ENCODE results near the gene UBA7. TPM values are rescaled to one million over a fixed set of nuclear protein-coding genes. Genes with fewer than 3 reads are reported as not detected.

The UBA7 gene
- total RNA-seq, 1 experiment from 2014 or later, result 1.2 TPM

DNA sequence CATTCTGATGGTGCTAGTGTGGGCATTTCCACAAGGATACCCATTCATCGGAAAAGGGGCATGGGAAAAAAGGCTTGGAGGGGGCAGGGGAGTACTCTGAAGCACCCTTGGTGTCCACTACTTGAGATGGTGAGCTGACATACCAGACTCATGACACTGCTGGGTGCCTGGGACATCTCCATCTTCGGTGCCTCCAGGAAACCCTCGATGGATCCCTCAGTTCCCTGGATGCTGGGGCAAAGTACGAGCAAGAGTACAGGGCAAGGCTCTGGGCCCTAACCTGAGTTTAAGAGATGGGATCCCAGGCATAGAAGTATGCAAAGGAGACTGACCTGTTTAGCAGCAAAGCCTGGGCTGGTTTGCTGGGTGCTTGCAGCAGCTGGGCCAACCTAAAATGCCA lies 22.2 kb downstream of the UBA7 start:
- Mint-ChIP-seq H3K4me3 (no peak overlapping the region), H3K27ac (no peak overlapping the region), H3K4me1 (peaks cover 10% of the 10 kb centered on the region; the same call in 1 of the 2 replicates), H3K36me3 (no peaks in the 10 kb centered on the region), H3K9me3 (no peaks in the 10 kb centered on the region), H3K27me3 (ENCODE audit: low read depth) (peaks cover 19% of the 10 kb centered on the region)
- ATAC-seq (no peak), DNase-seq (ENCODE audit: low spot score) (no peak)
- CTCF ChIA-PET, result no interaction called here
- TF ChIP-seq, protein P1, sequence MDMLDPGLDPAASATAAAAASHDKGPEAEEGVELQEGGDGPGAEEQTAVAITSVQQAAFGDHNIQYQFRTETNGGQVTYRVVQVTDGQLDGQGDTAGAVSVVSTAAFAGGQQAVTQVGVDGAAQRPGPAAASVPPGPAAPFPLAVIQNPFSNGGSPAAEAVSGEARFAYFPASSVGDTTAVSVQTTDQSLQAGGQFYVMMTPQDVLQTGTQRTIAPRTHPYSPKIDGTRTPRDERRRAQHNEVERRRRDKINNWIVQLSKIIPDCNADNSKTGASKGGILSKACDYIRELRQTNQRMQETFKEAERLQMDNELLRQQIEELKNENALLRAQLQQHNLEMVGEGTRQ (CRISPR knock-in tag; IDR thresholded peaks at IDR 0.05), result no peak
- TF ChIP-seq JUN (CRISPR knock-in tag; IDR thresholded peaks at IDR 0.05) (no peak), MYBL2 (CRISPR knock-in tag; IDR thresholded peaks at IDR 0.05) (no peak), FOXJ3 (CRISPR knock-in tag; IDR thresholded peaks at IDR 0.05; ENCODE audit: borderline replicate concordance) (no peak), CREB1 (CRISPR knock-in tag; IDR thresholded peaks at IDR 0.05) (no peak), GTF2I (CRISPR knock-in tag; conservative IDR thresholded peaks at IDR 0.05) (no peak)
- TF ChIP-seq, protein P2, sequence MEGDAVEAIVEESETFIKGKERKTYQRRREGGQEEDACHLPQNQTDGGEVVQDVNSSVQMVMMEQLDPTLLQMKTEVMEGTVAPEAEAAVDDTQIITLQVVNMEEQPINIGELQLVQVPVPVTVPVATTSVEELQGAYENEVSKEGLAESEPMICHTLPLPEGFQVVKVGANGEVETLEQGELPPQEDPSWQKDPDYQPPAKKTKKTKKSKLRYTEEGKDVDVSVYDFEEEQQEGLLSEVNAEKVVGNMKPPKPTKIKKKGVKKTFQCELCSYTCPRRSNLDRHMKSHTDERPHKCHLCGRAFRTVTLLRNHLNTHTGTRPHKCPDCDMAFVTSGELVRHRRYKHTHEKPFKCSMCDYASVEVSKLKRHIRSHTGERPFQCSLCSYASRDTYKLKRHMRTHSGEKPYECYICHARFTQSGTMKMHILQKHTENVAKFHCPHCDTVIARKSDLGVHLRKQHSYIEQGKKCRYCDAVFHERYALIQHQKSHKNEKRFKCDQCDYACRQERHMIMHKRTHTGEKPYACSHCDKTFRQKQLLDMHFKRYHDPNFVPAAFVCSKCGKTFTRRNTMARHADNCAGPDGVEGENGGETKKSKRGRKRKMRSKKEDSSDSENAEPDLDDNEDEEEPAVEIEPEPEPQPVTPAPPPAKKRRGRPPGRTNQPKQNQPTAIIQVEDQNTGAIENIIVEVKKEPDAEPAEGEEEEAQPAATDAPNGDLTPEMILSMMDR (IDR thresholded peaks at IDR 0.05), result no peak
- TF ChIP-seq, protein P3, sequence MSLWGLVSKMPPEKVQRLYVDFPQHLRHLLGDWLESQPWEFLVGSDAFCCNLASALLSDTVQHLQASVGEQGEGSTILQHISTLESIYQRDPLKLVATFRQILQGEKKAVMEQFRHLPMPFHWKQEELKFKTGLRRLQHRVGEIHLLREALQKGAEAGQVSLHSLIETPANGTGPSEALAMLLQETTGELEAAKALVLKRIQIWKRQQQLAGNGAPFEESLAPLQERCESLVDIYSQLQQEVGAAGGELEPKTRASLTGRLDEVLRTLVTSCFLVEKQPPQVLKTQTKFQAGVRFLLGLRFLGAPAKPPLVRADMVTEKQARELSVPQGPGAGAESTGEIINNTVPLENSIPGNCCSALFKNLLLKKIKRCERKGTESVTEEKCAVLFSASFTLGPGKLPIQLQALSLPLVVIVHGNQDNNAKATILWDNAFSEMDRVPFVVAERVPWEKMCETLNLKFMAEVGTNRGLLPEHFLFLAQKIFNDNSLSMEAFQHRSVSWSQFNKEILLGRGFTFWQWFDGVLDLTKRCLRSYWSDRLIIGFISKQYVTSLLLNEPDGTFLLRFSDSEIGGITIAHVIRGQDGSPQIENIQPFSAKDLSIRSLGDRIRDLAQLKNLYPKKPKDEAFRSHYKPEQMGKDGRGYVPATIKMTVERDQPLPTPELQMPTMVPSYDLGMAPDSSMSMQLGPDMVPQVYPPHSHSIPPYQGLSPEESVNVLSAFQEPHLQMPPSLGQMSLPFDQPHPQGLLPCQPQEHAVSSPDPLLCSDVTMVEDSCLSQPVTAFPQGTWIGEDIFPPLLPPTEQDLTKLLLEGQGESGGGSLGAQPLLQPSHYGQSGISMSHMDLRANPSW (CRISPR knock-in tag; conservative IDR thresholded peaks at IDR 0.05; ENCODE audit: low read depth), result no peak
- POLR2A ChIA-PET, result no interaction called here

DNA sequence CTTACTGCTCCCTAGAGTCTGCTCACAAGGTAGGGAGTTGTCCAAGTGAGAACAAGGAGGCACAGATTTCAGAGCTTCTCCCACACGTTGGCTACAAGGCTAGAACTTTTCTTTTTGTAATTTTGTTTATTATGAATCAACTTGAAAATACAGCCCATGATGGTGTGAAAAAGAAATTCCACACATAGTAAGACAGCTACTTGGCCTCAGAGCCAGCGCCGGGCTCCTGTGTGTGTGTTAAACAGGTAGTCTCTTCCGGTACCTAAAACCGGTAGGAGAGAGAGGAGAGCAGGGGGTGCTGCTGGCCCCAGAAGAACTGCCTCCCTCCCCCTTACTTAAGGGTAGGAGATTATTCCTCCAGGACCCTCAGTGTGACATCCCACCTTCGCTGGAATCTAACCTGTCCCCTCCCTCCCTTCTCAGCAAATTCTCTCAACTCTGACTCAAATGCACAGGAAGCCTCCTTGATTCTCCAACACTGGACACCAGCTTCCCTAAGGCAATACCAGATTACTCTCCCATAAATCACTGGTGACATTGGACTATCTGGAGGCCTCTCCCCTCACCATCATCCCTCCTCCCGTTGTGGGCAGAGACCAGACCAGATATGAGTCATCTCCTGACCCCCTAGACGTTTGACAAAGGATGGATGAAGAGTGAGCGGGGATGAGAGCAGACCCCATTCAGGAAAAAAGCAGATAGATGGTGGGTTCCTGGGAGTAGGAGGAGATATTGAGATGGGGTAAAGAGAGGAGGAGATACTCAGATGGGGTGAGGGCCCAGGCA lies 22.9 kb downstream of the UBA7 start:
- TF ChIP-seq, protein P4, sequence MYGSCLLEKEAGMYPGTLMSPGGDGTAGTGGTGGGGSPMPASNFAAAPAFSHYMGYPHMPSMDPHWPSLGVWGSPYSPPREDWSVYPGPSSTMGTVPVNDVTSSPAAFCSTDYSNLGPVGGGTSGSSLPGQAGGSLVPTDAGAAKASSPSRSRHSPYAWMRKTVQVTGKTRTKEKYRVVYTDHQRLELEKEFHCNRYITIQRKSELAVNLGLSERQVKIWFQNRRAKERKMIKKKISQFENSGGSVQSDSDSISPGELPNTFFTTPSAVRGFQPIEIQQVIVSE (CRISPR knock-in tag; IDR thresholded peaks at IDR 0.05; ENCODE audit: borderline replicate concordance), result no peak
- TF ChIP-seq, protein P5, sequence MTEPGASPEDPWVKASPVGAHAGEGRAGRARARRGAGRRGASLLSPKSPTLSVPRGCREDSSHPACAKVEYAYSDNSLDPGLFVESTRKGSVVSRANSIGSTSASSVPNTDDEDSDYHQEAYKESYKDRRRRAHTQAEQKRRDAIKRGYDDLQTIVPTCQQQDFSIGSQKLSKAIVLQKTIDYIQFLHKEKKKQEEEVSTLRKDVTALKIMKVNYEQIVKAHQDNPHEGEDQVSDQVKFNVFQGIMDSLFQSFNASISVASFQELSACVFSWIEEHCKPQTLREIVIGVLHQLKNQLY (CRISPR knock-in tag; IDR thresholded peaks at IDR 0.05), result no peak
- TF ChIP-seq JAZF1 (CRISPR knock-in tag; IDR thresholded peaks at IDR 0.05), result no peak
- TF ChIP-seq PRRX2 (CRISPR knock-in tag; IDR thresholded peaks at IDR 0.05), result no peak
- TF ChIP-seq, protein P2 (IDR thresholded peaks at IDR 0.05), result no peak
- H3K9me3 Mint-ChIP-seq, result no peaks in the 10 kb centered on the region

More for the DNA sequence above, 22.9 kb downstream of the UBA7 start:
- no peak overlapping the region for H3K27ac Mint-ChIP-seq
- no peak for ATAC-seq
- H3K27me3 Mint-ChIP-seq (ENCODE audit: low read depth), result peaks cover 19% of the 10 kb centered on the region
- no peak for DNase-seq (ENCODE audit: low spot score)
- H3K4me1 Mint-ChIP-seq, result peaks cover 10% of the 10 kb centered on the region
- ChIA-PET CTCF (interaction anchor here (0.9 to 1.2 kb wide), 2 partner anchors 72 to 90 kb away, joined by 3 read pairs; no protein-coding TSS in a partner anchor), POLR2A (no interaction called here)
- H3K36me3 Mint-ChIP-seq, result no peaks in the 10 kb centered on the region
- H3K4me3 Mint-ChIP-seq, result no peak overlapping the region
